Astrocyte of the spinal cord (primary cell): Measurements from ENCODE around the gene DLST.

Source experiments
- DNase-seq: peaks from one replicate; pipeline ENCODE4 v3.0.0; 2011; ENCODE audit warnings: low read depth, low spot score
- H3K4me3 ChIP-seq: 2 replicates; pipeline ENCODE4 v1.5.1; 2011; ENCODE audit warnings: low read depth, mild to moderate bottlenecking, low read length, moderate library complexity
- in situ Hi-C: cut with HindIII; loops from 2 replicates; pipeline ENCODE4 v1.10.0; 2017; ENCODE audit warnings: low sequenced_read_pairs
- TF ChIP-seq, protein P1 (sequence below): IDR thresholded peaks from 2 replicates; pipeline ENCODE4 v1.5.1; 2012; ENCODE audit warnings: low read depth, mild to moderate bottlenecking, low read length, inconsistent platforms

DLST gene

DNA sequence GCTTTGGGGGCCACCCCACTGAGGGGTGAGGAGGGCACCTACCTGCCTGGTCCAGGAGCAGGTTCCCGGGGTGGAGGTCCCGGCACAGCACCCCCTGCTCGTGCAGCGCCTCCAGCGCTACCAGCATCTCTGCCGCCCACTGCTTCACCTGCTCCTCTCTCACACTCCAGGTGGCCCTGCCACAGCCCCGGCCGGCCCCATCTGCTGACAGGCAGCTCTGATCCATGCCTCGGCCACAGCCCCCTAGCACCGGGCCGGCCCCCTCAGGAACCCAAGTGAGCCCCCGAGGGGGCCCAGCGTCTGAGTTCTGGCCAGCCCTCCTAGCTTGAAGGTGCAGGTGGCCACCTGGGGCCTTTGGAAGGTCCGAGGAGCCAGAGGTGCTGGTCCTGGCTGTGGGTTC is 27.8 kb downstream of the DLST start:
- in situ Hi-C loops: no loop called here
- DNase-seq: no peak
- H3K4me3 ChIP-seq: no peak overlapping the region
- TF ChIP-seq, protein P1, sequence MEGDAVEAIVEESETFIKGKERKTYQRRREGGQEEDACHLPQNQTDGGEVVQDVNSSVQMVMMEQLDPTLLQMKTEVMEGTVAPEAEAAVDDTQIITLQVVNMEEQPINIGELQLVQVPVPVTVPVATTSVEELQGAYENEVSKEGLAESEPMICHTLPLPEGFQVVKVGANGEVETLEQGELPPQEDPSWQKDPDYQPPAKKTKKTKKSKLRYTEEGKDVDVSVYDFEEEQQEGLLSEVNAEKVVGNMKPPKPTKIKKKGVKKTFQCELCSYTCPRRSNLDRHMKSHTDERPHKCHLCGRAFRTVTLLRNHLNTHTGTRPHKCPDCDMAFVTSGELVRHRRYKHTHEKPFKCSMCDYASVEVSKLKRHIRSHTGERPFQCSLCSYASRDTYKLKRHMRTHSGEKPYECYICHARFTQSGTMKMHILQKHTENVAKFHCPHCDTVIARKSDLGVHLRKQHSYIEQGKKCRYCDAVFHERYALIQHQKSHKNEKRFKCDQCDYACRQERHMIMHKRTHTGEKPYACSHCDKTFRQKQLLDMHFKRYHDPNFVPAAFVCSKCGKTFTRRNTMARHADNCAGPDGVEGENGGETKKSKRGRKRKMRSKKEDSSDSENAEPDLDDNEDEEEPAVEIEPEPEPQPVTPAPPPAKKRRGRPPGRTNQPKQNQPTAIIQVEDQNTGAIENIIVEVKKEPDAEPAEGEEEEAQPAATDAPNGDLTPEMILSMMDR: no peak

DNA sequence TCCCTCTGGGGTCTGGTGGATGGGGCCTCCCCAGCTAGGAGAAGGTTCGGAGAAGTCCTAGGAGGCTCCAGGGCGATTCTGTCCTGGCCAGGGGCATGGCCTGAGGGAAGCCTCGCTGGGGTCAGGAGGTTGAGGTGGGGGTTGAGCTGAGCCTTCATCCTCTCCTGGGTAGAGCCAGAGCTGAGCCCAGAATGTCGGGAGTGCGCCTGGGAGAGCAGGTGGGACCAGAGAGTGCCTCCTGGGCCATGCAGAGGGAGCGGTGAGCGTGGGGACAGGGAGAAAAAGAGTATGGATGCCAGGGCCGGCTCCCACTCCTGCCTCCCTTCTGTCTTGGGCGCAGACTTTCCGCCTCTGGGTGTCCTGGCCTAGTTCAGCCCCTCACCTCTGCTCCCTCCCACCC is 28.2 kb downstream of the DLST start:
- in situ Hi-C loops: no loop called here
- H3K4me3 ChIP-seq: no peak overlapping the region
- TF ChIP-seq, protein P1: no peak
- no peak for DNase-seq

DNA sequence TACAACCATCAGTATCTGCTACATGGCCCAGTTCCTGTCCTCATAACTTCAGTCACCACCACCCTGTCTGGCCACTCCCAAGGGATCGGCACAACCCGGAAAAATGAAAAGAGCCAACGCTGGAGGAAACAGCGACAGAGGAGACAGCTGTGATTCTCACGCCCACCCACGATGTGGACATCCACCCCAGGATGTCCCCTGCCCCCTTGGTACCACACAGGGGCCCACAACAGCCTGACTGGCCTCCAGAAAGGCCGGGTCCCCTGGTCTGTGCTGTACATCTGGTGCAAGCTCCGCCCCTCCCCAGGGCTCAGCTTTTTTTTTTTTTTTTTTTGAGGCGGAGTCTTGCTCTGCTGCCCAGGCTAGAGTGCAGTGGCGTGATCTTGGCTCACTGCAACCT is 28.8 kb downstream of the DLST start:
- TF ChIP-seq, protein P1: no peak
- in situ Hi-C loops: no loop called here
- no peak for DNase-seq
- no peak overlapping the region for H3K4me3 ChIP-seq

DNA sequence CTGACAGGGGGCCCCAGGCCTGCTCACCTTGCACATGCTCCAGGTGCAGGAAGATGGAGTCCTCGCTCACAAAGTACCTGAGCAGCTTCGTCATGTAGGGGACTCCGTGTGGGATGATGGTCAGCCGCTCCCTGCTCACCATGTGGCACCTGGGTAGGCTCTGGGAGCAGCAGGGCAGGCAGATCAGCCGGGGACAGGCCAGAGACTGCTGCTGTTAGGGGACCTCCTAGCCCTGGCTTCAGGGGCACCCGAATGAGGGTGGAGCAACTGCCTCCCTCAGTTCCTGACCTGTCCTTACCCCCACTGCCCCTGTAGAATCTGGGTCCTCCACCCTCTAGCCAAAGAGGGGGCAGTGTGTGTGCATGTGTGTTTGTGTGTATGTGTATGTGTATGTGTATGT is 29.5 kb downstream of the DLST start:
- in situ Hi-C loops: no loop called here
- no peak overlapping the region for H3K4me3 ChIP-seq
- no peak for DNase-seq
- TF ChIP-seq, protein P1: no peak

DNA sequence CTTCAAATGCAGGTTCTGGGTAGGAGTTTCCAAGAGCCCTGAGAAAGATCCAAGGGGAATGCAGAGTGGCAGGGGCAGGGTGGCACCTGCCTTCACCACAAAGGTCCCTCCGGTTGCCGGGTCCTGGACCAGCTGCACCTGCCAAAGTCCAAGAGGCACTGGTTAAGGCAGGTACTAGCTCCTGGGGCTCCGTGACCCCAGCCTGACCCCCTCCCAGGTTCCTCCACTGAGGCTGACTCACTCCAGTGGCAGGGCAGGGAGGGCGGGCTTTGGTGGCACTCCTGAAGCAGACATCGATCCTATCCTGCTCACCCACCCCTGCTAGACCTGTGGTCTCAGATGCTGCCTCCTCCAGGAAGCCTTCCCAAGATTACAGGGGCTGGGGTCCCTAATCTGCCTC is 30.0 kb downstream of the DLST start:
- TF ChIP-seq, protein P1: no peak
- no peak for DNase-seq
- no peak overlapping the region for H3K4me3 ChIP-seq
- in situ Hi-C loops: no loop called here

DNA sequence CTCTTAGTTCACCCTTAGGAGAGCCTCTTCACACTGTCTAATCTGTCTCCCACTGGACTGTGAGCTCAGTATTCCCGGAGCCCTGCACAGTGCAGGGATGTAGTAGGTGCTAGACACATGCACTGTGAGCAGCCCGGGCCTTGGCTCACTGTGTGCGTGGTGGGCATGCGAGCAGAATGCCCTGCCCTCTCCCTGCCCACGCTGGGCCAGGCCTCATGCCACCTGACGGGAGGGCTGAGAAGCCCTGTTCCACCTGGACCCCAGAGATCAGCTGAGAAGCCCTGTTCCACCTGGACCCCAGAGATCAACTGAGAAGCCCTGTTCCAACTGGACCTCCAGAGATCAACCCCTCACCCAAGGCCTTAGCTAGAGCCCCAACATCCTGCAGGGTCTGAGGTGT is 30.4 kb downstream of the DLST start:
- no peak overlapping the region for H3K4me3 ChIP-seq
- DNase-seq: no peak
- TF ChIP-seq, protein P1: no peak
- in situ Hi-C loops: no loop called here

DNA sequence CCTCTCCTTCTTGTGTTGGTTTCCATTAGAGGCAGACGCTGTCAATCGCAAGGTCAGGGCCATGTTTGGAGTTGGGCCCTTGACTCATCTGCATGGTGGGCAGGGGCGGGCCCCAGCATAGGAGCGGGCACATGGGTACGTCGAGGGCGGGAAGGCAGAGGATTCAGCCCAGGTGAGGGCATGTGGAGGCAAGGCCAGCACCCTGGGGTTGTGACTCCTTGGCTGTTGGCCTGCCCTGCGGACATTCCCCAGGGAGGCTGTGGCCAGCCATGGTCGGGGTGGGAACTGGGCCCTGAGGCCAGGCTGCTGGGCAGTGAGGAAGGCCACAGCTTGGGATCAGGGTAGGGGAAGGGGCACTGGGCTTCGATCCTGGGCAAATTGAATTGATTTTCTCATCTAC is 31.1 kb downstream of the DLST start:
- no peak for DNase-seq
- no peak overlapping the region for H3K4me3 ChIP-seq
- TF ChIP-seq, protein P1: no peak
- in situ Hi-C loops: no loop called here
